SH-SY5Y (cell line): Measurements from ENCODE around the gene KRT36.

Source experiments
- GATA2 ChIP-seq: IDR thresholded peaks from 2 replicates; pipeline ENCODE4 v1.6.1; 2011; ENCODE audit warnings: mild to moderate bottlenecking, low read depth, low read length
- GATA3 ChIP-seq: IDR thresholded peaks from 2 replicates; pipeline ENCODE4 v1.6.1; 2011; ENCODE audit warnings: low read depth, mild to moderate bottlenecking, low read length, moderate library complexity

GRCh38 chr17:41538565-41538991, 48.9 kb upstream of the KRT36 start:
- TF ChIP-seq GATA2 (no peak), GATA3 (no peak)
